SU-DHL-6 (cell line): ENCODE data around the gene OCEL1.

Source experiments
- CTCF ChIP-seq: fragments of 200-600 bp; sonication (generic); IDR thresholded peaks from one replicate; pipeline ENCODE4 v1.5.1; 2017; ENCODE audit warnings: antibody characterized with exemption, mild to moderate bottlenecking, low read length, moderate library complexity; ENCODE audit not compliant: insufficient read depth, poor library complexity, severe bottlenecking
- EZH2phosphoT487 ChIP-seq: fragments of 200-600 bp; sonication (generic), shearing (Covaris generic); conservative IDR thresholded peaks from 2 replicates; pipeline ENCODE4 v1.6.1; 2018; ENCODE audit warnings: mild to moderate bottlenecking, antibody characterized with exemption, low read length, moderate library complexity, mixed read lengths

GRCh38 chr19:17260842-17261325, 34.9 kb downstream of the OCEL1 start:
- TF ChIP-seq CTCF (peak; percentile 93), EZH2phosphoT487 (no peak)
